ENCODE results near the gene EEF2K.
"Not testable (repeated sequence)": the region's sequence is repeated elsewhere in the genome, so short reads cannot be mapped to it uniquely, and the experiment has no call there.

The EEF2K gene

GRCh38 chr16:22206013-22206841 lies at the start of gene EEF2K:
Gene EEF2K, plus strand, starts transcription at chr16:22206278. Its CDS starts 19,452 bp downstream, at chr16:22225730.
- DNase-seq (ENCODE audit: low read depth) = peak; percentile 56

GRCh38 chr16:22161401-22161800 lies 44.7 kb upstream of the EEF2K start:
- DNase-seq (ENCODE audit: low read depth) = no peak

GRCh38 chr16:22161999-22162655 lies 44.0 kb upstream of the EEF2K start, which contains the start of gene SDR42E2:
Gene SDR42E2, plus strand, starts transcription at chr16:22162506. Its CDS starts 3,077 bp downstream, at chr16:22165583.
- DNase-seq (ENCODE audit: low read depth) = peak; percentile 6

GRCh38 chr16:22162656-22163009 lies 43.4 kb upstream of the EEF2K start:
- DNase-seq (ENCODE audit: low read depth) = no peak

- DNase-seq (ENCODE audit: low read depth) = no peak
Measured at GRCh38 chr16:22163806-22164205, 42.3 kb upstream of the EEF2K start.

- no peak for DNase-seq (ENCODE audit: low read depth)
Measured at GRCh38 chr16:22164482-22164881, 41.6 kb upstream of the EEF2K start.

- DNase-seq (ENCODE audit: low read depth) = no peak
Measured at GRCh38 chr16:22165508-22166285, 40.4 kb upstream of the EEF2K start.

- DNase-seq (ENCODE audit: low read depth) = no peak
Measured at GRCh38 chr16:22171953-22172352, 34.1 kb upstream of the EEF2K start.

GRCh38 chr16:22172642-22173041 lies 33.4 kb upstream of the EEF2K start:
- not testable (repeated sequence) for DNase-seq (ENCODE audit: low read depth)

- DNase-seq (ENCODE audit: low read depth) = no peak
Measured at GRCh38 chr16:22174642-22175041, 31.4 kb upstream of the EEF2K start.

- no peak for DNase-seq (ENCODE audit: low read depth)
Measured at GRCh38 chr16:22177968-22178930, 27.8 kb upstream of the EEF2K start.

- no peak for DNase-seq (ENCODE audit: low read depth)
Measured at GRCh38 chr16:22181426-22181825, 24.7 kb upstream of the EEF2K start.

GRCh38 chr16:22181843-22182242 lies 24.2 kb upstream of the EEF2K start:
- no peak for DNase-seq (ENCODE audit: low read depth)

- no peak for DNase-seq (ENCODE audit: low read depth)
Measured at GRCh38 chr16:22183335-22183734, 22.7 kb upstream of the EEF2K start.

GRCh38 chr16:22183901-22184614 lies 22.0 kb upstream of the EEF2K start:
- DNase-seq (ENCODE audit: low read depth) = no peak

- DNase-seq (ENCODE audit: low read depth) = no peak
Measured at GRCh38 chr16:22184615-22184968, 21.5 kb upstream of the EEF2K start.

GRCh38 chr16:22186517-22186916 lies 19.6 kb upstream of the EEF2K start:
- DNase-seq (ENCODE audit: low read depth) = no peak

GRCh38 chr16:22188267-22188594 lies 17.8 kb upstream of the EEF2K start:
- DNase-seq (ENCODE audit: low read depth) = no peak

GRCh38 chr16:22188595-22189442 lies 17.3 kb upstream of the EEF2K start:
- no peak for DNase-seq (ENCODE audit: low read depth)

- no peak for DNase-seq (ENCODE audit: low read depth)
Measured at GRCh38 chr16:22189473-22190080, 16.5 kb upstream of the EEF2K start.
